Ectodermal cell (in vitro differentiated cells): ENCODE results near the gene PGBD5. TPM values are rescaled to one million over a fixed set of nuclear protein-coding genes. Genes with fewer than 3 reads are reported as not detected.
A peak's percentile ranks its signal among the peaks of the same experiment; 100 is the strongest.
"Not testable (repeated sequence)": the region's sequence is repeated elsewhere in the genome, so short reads cannot be mapped to it uniquely, and the experiment has no call there.

Source experiments
- H3K27ac ChIP-seq: 2 replicates; pipeline ENCODE4 v1.7.0; 2013; ENCODE audit warnings: mild to moderate bottlenecking, low read depth, low read length; ENCODE audit not compliant: insufficient read depth, poor library complexity, severe bottlenecking
- H3K27me3 ChIP-seq: 2 replicates; pipeline ENCODE4 v1.7.0; 2013; ENCODE audit warnings: mild to moderate bottlenecking, low read length; ENCODE audit not compliant: insufficient read depth, control insufficient read depth, poor library complexity, severe bottlenecking
- H3K36me3 ChIP-seq: one replicate; pipeline ENCODE4 v1.7.0; 2013; ENCODE audit warnings: low read length; ENCODE audit not compliant: control insufficient read depth, insufficient read depth
- H3K4me1 ChIP-seq: one replicate; pipeline ENCODE4 v1.7.0; 2013; ENCODE audit warnings: low read length; ENCODE audit not compliant: control insufficient read depth, insufficient read depth
- H3K4me3 ChIP-seq: 2 replicates; pipeline ENCODE4 v1.7.0; 2013; ENCODE audit warnings: low read depth, low read length, control low read depth; ENCODE audit not compliant: insufficient read depth
- H3K9me3 ChIP-seq: 2 replicates; pipeline ENCODE4 v1.7.0; 2013; ENCODE audit warnings: mild to moderate bottlenecking, low read length, moderate library complexity; ENCODE audit not compliant: control insufficient read depth
- WGBS, 2 experiments: methylation state at CpG; one replicate each; pipeline ENCODE4 v1.1.7; 2013; ENCODE audit warnings: missing lambda C conversion rate in 2 of 2; 5-methylcytosine and 5-hydroxymethylcytosine counted together
- polyA plus RNA-seq, 4 experiments: library from polyadenylated mRNA; stranded (reverse); fragments of 50-300 nt; gene quantifications; one replicate each; pipeline ENCODE4 v1.2.3, GENCODE V29; 2013

PGBD5 gene, protein sequence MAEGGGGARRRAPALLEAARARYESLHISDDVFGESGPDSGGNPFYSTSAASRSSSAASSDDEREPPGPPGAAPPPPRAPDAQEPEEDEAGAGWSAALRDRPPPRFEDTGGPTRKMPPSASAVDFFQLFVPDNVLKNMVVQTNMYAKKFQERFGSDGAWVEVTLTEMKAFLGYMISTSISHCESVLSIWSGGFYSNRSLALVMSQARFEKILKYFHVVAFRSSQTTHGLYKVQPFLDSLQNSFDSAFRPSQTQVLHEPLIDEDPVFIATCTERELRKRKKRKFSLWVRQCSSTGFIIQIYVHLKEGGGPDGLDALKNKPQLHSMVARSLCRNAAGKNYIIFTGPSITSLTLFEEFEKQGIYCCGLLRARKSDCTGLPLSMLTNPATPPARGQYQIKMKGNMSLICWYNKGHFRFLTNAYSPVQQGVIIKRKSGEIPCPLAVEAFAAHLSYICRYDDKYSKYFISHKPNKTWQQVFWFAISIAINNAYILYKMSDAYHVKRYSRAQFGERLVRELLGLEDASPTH
- 6.0 TPM for polyA plus RNA-seq (2013, experiment 1 of 4)
- 4.2 TPM for polyA plus RNA-seq (2013, experiment 2 of 4)
- 4.8 TPM for polyA plus RNA-seq (2013, experiment 3 of 4)
- 4.4 TPM for polyA plus RNA-seq (2013, experiment 4 of 4)

DNA sequence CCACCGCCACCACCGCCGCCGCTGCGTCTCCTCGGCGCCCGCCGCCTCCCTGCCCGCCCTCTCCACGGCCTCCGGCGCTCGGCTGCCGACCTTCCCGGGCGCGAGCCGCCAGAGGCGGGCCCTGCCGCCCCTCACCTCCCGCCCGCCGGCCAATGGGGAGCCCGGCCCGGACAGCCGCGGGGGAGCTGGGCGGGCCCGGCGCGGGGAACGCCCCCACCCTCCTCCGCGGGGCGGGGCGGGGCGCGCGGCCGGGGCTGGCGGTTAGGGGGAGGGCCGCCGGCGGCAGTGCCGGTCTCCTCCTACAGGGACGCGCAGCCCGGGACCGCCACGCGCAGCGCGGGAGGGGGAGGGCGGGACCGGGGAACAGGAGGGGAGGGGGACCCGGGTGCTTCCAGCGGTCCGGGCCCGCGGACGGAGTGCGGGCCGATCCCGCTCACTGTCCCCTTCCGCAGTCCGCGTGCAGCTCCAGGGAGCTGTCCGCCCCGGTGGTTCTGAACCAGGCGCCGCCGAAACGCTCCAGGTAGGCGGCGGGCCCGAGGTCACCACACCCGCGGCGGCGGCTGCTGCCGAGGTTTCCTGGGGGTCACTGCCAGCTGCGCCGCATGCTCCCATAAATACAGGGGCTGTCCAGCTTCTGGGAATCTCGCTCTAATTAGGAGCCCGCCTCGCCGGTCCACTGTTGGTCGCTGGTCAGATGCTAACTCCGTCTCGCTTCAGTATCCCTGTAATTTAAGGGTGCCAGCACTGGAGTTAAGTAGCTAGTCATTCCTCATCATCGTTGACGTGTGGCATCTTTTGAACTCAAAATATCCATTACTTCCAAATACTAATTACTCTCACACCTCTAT, at the start of gene PGBD5:
Gene PGBD5 (minus strand): TSS at position 87 of the 848 bp plus-strand sequence. CDS start 404 bp downstream, outside the sequence.
- WGBS, 2 experiments: 2% methylated on average over 93 of the region's 93 CpGs
- peak within 1 kb of the TSS; percentile 42 for H3K4me3 ChIP-seq
- H3K27me3 ChIP-seq: peaks cover 38% of the 10 kb centered on the region
- no peaks in the 10 kb centered on the region for H3K9me3 ChIP-seq
- H3K36me3 ChIP-seq: no peaks in the 10 kb centered on the region
- no peak within 1 kb of the TSS for H3K27ac ChIP-seq
- peaks cover 40% of the 10 kb centered on the region for H3K4me1 ChIP-seq

GRCh38 chr1:230474924-230475323, 48.8 kb upstream of the PGBD5 start:
- H3K9me3 ChIP-seq, H3K27me3 ChIP-seq, H3K4me1 ChIP-seq, H3K36me3 ChIP-seq, H3K4me3 ChIP-seq, H3K27ac ChIP-seq: not testable (repeated sequence)
- 92 to 97% methylated on average over 4 to 5 of the region's 5 CpGs for WGBS, 2 experiments

- H3K27me3 ChIP-seq, H3K4me1 ChIP-seq, H3K36me3 ChIP-seq, H3K4me3 ChIP-seq, H3K9me3 ChIP-seq, H3K27ac ChIP-seq: not testable (repeated sequence)
- 89 to 100% methylated on average over 1 of the region's 1 CpG for WGBS, 2 experiments
These were observed 44.6 kb upstream of the PGBD5 start for GRCh38 chr1:230470750-230471149.

DNA sequence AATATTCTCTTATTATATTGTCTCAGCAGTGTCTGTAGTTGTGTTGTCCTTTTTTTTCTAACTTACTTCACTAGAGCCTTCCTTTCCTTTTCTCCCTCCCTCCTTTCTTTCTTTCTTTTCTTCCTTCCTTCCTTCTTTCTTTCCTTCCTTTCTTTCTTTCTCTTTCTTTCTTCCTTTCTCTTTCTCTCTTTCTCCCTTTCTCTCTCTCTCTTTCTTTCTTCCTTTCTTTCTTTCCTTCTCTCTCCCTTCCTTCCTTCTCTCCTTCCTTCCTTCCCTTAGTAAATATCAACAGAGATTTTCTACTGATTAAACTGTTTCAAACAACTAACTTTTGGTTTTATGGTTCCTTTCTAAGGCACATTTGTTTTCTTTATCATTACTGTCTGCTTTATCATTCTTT, 43.1 kb upstream of the PGBD5 start:
- Histone ChIP-seq H3K9me3 (no peaks in the 10 kb centered on the region), H3K36me3 (no peaks in the 10 kb centered on the region), H3K4me1 (no peaks in the 10 kb centered on the region), H3K27ac (no peak overlapping the region), H3K27me3 (no peaks in the 10 kb centered on the region), H3K4me3 (no peak overlapping the region)

DNA sequence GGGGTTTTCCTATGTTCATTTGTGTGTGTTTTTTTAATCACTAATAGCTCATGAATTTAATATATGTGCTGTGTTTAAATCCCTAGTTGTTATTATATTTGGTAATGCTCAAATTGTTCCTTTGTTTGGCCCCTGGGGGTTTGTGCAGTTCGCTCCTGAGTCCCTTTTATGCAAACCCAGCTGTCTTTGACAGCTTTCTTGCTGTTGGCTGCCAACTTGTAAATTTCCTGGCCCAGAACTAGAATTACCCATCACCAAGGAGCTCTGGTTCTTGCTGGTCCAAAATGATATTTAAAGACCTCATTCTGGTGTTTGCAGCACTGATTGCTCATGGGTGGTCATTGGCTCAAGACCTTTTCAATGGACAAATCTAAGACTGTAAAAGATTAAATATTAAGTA, 39.6 kb upstream of the PGBD5 start:
- no peak overlapping the region for H3K27ac ChIP-seq
- no peak overlapping the region for H3K4me3 ChIP-seq
- no peaks in the 10 kb centered on the region for H3K4me1 ChIP-seq
- no peaks in the 10 kb centered on the region for H3K27me3 ChIP-seq
- no peaks in the 10 kb centered on the region for H3K36me3 ChIP-seq
- WGBS, 2 experiments: 92 to 96% methylated on average over 1 of the region's 1 CpG
- no peaks in the 10 kb centered on the region for H3K9me3 ChIP-seq

DNA sequence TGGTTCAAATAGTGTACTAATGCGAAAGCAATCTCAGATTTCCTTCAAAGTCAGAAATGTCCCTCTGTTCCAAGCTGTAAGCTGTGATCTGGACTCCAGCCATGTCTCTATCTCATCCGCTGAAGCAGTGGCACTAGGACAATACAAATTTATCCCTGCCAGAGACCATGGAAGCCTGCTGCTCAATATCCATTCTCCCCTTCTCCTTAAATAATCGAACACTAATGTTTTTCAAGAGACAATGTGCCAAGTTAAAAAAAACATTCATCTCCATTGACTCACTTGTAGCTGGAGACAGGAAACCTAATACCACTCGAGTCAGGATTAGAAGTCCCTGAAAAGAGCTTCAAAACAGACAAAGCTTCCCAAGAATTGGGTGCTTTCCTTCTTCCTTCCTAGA, 38.5 kb upstream of the PGBD5 start:
- Histone ChIP-seq H3K27ac (no peak overlapping the region), H3K9me3 (no peaks in the 10 kb centered on the region), H3K4me1 (no peaks in the 10 kb centered on the region), H3K27me3 (no peaks in the 10 kb centered on the region), H3K4me3 (no peak overlapping the region), H3K36me3 (no peaks in the 10 kb centered on the region)
- 76 to 84% methylated on average over 4 of the region's 4 CpGs for WGBS, 2 experiments

GRCh38 chr1:230463760-230464159, 37.6 kb upstream of the PGBD5 start:
- Histone ChIP-seq H3K27ac (no peak overlapping the region), H3K4me1 (no peaks in the 10 kb centered on the region), H3K36me3 (no peaks in the 10 kb centered on the region), H3K27me3 (no peaks in the 10 kb centered on the region), H3K9me3 (no peaks in the 10 kb centered on the region), H3K4me3 (no peak overlapping the region)
- WGBS, 2 experiments: 93 to 95% methylated on average over 5 of the region's 5 CpGs

GRCh38 chr1:230463326-230463725, 37.2 kb upstream of the PGBD5 start:
- Histone ChIP-seq H3K27me3 (no peaks in the 10 kb centered on the region), H3K4me3 (no peak overlapping the region), H3K4me1 (no peaks in the 10 kb centered on the region), H3K27ac (no peak overlapping the region), H3K9me3 (no peaks in the 10 kb centered on the region), H3K36me3 (no peaks in the 10 kb centered on the region)
- WGBS, 2 experiments: 70 to 79% methylated on average over 2 of the region's 2 CpGs

DNA sequence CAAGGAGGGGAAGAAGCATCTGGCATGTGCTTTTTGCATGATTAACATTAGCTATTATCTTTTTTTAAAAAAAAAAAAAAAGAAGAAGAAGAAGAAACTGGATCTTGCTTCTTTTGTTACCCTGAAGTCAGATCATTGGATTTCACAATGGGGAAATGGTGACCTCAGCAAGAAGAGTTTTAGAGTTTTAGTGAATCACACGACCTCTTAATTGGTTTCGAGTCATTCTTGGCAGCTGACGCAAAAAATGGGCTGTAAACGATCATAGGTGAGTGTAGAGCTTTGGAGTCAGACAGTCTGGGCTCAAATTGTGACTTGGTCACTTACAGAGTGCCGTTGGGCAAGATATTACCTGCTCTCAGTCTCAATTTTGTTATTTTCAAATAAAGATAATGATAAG, 33.3 kb upstream of the PGBD5 start:
- H3K4me3 ChIP-seq: no peak overlapping the region
- no peaks in the 10 kb centered on the region for H3K36me3 ChIP-seq
- H3K27me3 ChIP-seq: no peaks in the 10 kb centered on the region
- no peaks in the 10 kb centered on the region for H3K4me1 ChIP-seq
- 77 to 79% methylated on average over 5 of the region's 5 CpGs for WGBS, 2 experiments
- no peak overlapping the region for H3K27ac ChIP-seq
- no peaks in the 10 kb centered on the region for H3K9me3 ChIP-seq

DNA sequence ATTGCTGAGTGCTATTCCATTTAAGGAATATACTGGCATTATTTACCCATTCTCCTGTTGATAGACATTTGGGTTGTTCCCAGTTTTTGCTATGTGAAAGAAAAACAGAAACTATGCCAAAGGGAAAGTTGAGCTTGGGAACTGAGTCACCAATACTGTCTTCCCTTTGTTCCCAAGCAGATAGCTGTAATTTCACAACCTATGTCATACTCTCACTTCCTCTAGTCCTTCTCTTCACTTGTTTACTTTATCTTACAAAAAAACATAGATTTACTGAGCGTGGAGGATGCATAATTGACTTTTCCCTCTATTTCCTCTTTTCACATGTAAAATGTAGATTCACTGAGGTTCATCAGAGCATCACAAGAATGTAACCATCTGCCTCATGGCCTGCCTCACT, 32.4 kb upstream of the PGBD5 start:
- no peaks in the 10 kb centered on the region for H3K27me3 ChIP-seq
- H3K27ac ChIP-seq: no peak overlapping the region
- whole genome bisulfite sequencing, 2 experiments: 60 to 69% methylated on average over 1 of the region's 1 CpG
- no peaks in the 10 kb centered on the region for H3K4me1 ChIP-seq
- H3K9me3 ChIP-seq: no peaks in the 10 kb centered on the region
- H3K36me3 ChIP-seq: no peaks in the 10 kb centered on the region
- no peak overlapping the region for H3K4me3 ChIP-seq
